ENCODE data around the gene DLL1.

DLL1 gene

GRCh38 chr6:170248861-170249600 lies 41.8 kb downstream of the DLL1 start:
- no peak for FAIRE-seq

DNA sequence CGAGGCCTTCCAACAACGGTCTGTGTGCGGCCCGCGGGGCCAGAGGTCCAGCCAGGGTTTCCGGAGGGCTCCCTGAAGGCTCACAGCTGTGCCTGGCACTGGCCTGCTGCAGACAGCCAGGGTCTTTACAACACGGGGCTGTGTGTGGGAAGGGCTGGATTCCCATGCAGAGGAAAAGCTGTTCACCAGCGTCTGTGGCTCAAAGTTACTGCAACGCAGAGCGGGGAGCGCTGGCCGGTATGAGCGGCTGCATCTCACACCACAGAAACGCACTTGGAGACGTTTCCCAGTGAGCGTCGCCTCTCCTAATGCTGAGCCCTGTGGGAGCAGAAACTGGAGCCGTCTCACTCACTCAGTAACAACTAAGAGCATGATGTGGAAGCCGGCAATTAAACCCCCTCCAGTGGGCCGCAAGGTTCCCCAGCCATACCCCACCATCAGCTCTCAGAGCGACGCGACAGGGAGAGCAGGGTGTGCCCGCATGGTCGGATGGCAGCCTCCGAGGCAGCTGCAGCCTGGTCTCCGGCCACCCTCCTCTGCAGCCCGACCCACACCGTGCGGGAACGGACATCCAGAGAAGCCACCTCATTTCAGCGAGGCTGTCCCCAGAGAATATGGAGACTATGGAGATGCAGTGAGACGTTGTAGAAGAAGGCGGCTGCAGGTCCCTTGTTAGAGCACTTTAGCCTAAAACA lies 42.6 kb downstream of the DLL1 start:
- no peak for FAIRE-seq

- FAIRE-seq = no peak
These were observed 43.6 kb downstream of the DLL1 start for GRCh38 chr6:170247178-170247701.

GRCh38 chr6:170245475-170245992 lies 45.3 kb downstream of the DLL1 start:
- no peak for FAIRE-seq

GRCh38 chr6:170244721-170245474 lies 46.0 kb downstream of the DLL1 start:
- FAIRE-seq = no peak

- FAIRE-seq = no peak
These were observed 47.0 kb downstream of the DLL1 start for GRCh38 chr6:170243791-170244291.

GRCh38 chr6:170243386-170243785 lies 47.5 kb downstream of the DLL1 start:
- no peak for FAIRE-seq

GRCh38 chr6:170238741-170239565 lies 51.9 kb downstream of the DLL1 start:
- FAIRE-seq = no peak

- no peak for FAIRE-seq
These were observed 52.7 kb downstream of the DLL1 start for GRCh38 chr6:170237999-170238740.

DNA sequence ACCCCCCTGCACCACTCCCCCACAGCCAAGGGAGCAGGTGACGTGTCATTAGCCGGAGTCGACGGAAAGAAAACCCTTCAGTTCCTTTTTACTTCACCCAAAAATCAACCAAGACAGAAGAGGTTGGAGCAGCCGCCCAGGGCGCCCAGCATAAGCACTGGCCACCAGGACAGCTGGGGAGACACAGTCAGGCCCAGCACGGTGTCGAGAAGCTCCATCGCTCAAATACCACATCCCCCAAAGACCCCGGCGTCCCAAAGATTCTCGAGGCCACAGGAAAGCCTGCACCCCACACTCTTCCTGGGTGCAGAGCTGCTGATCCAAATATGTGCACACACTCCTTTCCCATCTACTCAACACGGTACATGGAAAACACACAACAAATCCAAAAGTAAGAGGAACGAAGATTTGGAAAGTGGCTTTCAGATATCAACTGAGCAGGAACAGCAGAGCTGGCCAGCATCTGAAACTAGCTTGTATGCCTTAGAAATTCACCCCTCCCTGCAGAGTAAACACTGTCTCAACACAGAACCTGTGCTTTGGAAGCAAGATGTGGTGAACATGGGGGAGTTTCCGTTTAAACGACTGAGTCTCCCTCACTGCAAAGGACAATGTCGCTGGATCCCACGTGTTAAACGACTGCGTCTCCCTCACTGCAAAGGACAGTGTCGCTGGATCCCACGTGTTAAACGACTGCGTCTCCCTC lies 54.6 kb downstream of the DLL1 start:
- no peak for FAIRE-seq

DNA sequence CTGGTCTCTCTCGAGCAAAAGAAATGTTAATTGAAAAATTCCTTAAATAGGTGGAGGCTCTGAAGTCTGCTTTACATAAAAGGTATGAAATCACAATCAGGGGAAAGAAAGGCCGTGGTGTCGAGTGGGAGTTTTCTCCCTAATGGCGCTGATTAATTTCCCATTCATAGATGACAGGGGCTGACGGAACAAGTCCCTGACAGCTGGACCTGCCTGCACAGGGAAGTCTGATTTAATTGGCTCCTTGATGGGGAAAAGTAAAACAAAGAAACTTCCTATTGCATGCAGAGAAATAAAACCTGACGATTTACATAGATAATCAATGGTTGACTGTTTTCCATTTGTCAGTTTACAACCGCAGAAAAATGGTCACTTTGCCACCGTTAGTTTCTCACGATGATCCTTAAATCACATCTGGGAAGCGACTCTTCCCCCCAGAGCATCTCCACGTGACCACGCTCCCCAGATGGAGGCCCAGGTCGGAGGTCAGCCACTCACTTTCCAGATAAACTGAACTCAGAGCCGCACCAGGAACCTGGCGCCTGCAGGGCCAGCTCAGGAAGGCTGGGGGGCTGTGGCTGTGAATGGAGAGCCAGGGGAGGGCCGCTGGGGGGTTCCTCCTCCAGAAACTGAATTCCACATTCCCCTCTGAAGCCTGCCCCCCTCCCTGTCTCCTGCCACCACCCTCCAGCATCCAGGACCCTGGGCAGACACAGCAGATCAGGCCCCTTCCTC lies 55.3 kb downstream of the DLL1 start:
- no peak for FAIRE-seq

DNA sequence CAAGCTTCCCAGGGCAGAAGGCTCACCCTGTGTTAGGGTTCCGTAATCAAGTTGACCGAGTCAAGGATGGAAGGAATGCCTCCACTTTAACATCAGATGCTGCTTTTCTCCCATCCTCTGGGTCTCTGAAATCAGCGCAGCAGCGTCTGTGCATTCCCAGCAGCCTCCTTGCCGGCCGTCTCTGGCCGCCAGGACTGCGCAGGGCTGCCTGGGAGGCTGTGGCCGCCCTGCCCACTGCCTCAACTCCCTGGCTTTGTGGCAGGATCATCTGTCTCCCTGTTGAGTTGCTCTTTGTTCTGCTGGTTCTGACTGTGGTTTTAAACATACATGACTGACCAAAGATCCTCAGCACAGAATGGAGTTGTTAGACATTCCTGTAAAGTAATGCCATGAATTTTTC lies 56.5 kb downstream of the DLL1 start:
- FAIRE-seq = no peak

DNA sequence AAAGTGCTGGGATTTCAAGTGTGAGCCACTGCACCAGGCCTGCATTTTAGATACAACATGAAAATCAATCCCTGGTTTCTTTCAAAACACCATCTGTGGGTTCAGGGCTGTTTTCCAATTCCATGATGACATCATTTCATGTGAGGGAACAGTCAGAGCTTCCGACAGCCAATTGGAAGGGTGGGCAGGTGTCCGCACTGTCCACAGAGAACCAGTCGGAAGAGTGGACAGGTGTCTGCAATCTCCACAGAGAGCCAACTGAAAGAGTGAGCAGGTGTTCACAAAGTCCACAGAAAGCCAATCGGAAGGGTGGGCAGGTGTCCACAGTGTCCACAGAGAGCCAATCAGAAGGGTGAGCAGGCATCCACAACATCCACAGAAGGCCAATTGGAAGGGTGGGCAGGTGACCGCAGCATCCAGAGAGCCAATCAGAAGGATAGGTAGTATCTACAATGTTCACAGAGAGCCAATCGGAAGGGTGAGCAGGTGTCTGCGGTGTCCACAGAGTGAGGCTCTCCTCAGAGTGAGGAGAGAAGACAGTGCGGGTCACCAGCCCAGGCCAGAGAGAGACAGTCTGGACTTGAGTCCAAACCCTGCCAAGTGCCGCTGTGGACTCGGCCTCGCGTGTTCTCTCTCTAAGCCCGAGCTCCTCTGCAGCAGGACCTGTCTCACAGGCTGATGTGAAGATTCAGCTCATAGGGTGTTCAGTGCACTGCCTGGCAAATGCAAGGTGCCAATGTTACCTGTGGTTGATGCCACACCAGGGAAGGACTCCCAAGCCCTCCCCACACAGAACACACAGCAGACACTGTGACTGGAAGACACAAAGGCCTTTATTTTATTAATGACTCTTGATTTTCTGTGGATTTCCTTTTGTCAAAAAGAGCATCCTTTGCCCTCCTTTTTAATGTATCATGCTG lies 57.3 kb downstream of the DLL1 start:
- no peak for FAIRE-seq

All from colon (tissue), 2 donors.